Keratinocyte (primary cell): ENCODE measurements around the gene RNF149. TPM values are rescaled to one million over a fixed set of nuclear protein-coding genes. Genes with fewer than 3 reads are reported as not detected.
"Not testable (repeated sequence)": the region's sequence is repeated elsewhere in the genome, so short reads cannot be mapped to it uniquely, and the experiment has no call there.

ENCODE experiments used
- DNase-seq: peaks from one replicate; pipeline ENCODE4 v3.0.0-alpha.2; 2011; ENCODE audit warnings: low read depth, missing footprints, low spot score
- FAIRE-seq: peaks from 2 replicates; lab custom pipeline; 2011; peaks lifted over from hg19 to GRCh38; lab: Jason Lieb, UNC
- H2AFZ ChIP-seq: 2 replicates; pipeline ENCODE4 v1.6.0; 2012; ENCODE audit warnings: low read length, control low read depth, inconsistent platforms; ENCODE audit not compliant: control insufficient read depth
- H3K27ac ChIP-seq: 2 replicates; pipeline ENCODE4 v1.5.1; 2011; ENCODE audit warnings: low read length; ENCODE audit not compliant: control insufficient read depth, insufficient read depth
- H3K27me3 ChIP-seq: 3 replicates; pipeline ENCODE4 v1.6.0; 2011; ENCODE audit warnings: low read length; ENCODE audit not compliant: control insufficient read depth, insufficient read depth; ENCODE audit errors: extremely low read depth
- H3K36me3 ChIP-seq, 2 experiments: 2 replicates in 1 of 2; 3 replicates in 1 of 2; pipeline ENCODE4 v1.5.1; 2011; ENCODE audit warnings: low read length in 2 of 2, mild to moderate bottlenecking in 1 of 2; ENCODE audit not compliant: control insufficient read depth in 2 of 2, insufficient read depth in 2 of 2; ENCODE audit errors: extremely low read depth in 1 of 2
- H3K4me1 ChIP-seq: 3 replicates; pipeline ENCODE4 v1.5.1; 2011; ENCODE audit warnings: low read length; ENCODE audit not compliant: control insufficient read depth, insufficient read depth; ENCODE audit errors: extremely low read depth
- H3K4me2 ChIP-seq: 3 replicates; pipeline ENCODE4 v1.6.0; 2011; ENCODE audit warnings: low read depth, low read length; ENCODE audit not compliant: control insufficient read depth, insufficient read depth; ENCODE audit errors: extremely low read depth
- H3K4me3 ChIP-seq, 3 experiments: fragments of 200-600 bp in 1 of 3; sonication (generic) in 1 of 3; 2 replicates in 2 of 3; 3 replicates in 1 of 3; pipeline ENCODE4 v1.5.1; 2011 to 2016; ENCODE audit warnings: low read length in 3 of 3, mild to moderate bottlenecking in 3 of 3, control low read depth in 2 of 3, inconsistent platforms in 1 of 3, low read depth in 1 of 3, mixed read lengths in 1 of 3, mixed run types in 1 of 3, moderate library complexity in 1 of 3; ENCODE audit not compliant: control insufficient read depth in 2 of 3, insufficient read depth in 2 of 3; ENCODE audit errors: extremely low read depth in 1 of 3
- H3K79me2 ChIP-seq: 2 replicates; pipeline ENCODE4 v1.6.0; 2012; ENCODE audit warnings: low read length; ENCODE audit not compliant: control insufficient read depth, insufficient read depth
- H3K9ac ChIP-seq: 3 replicates; pipeline ENCODE4 v1.6.0; 2011; ENCODE audit warnings: low read length; ENCODE audit not compliant: control insufficient read depth, insufficient read depth; ENCODE audit errors: extremely low read depth
- H3K9me1 ChIP-seq: 3 replicates; pipeline ENCODE4 v1.6.0; 2011; ENCODE audit warnings: low read length; ENCODE audit not compliant: control insufficient read depth, insufficient read depth; ENCODE audit errors: extremely low read depth
- H3K9me3 ChIP-seq: 2 replicates; pipeline ENCODE4 v1.5.1; 2012; ENCODE audit warnings: low read depth, low read length; ENCODE audit not compliant: control insufficient read depth
- H4K20me1 ChIP-seq: 3 replicates; pipeline ENCODE4 v1.6.0; 2011; ENCODE audit warnings: low read length; ENCODE audit not compliant: control insufficient read depth, insufficient read depth; ENCODE audit errors: extremely low read depth
- EZH2 ChIP-seq: IDR thresholded peaks from one replicate; pipeline ENCODE4 v1.6.1; 2012; ENCODE audit warnings: inconsistent platforms, mild to moderate bottlenecking, low read length, moderate library complexity
- dilution Hi-C: fragments of 300-500 bp; cut with MboI; formaldehyde crosslinking; loops from one replicate; pipeline ENCODE4 v1.7.0; 2020; ENCODE audit warnings: low sequenced_read_pairs; ENCODE audit not compliant: extremely low pct_ligation_motif_present
- polyA plus RNA-seq, 5 experiments: library from polyadenylated mRNA; depleted of rRNA in 3 of 5; stranded (reverse) in 3 of 5; stranded (forward) in 1 of 5; unstranded in 1 of 5; fragments of >200 nt; gene quantifications; 1 replicate in 1 of 5; 2 replicates in 3 of 5; 3 replicates in 1 of 5; pipeline versions ENCODE4 v1.2.1 to v1.2.3, GENCODE V29; 2011 to 2012; ENCODE audit warnings: missing spikeins in 2 of 5, low read depth in 1 of 5, low replicate concordance in 1 of 5
- TF ChIP-seq, protein P1 (sequence below), 3 experiments: IDR thresholded peaks in 1 of 3; conservative IDR thresholded peaks in 1 of 3; optimal IDR thresholded peaks in 1 of 3; 2 replicates in 2 of 3; 3 replicates in 1 of 3; pipeline versions ENCODE3 to v1.5.1; 2011; ENCODE audit warnings: low read length in 3 of 3, mild to moderate bottlenecking in 3 of 3, moderate library complexity in 2 of 3, control low read depth in 1 of 3, inconsistent platforms in 1 of 3; ENCODE audit not compliant: insufficient read depth in 2 of 3; ENCODE audit errors: extremely low read depth in 1 of 3

The RNF149 gene
- polyA plus RNA-seq, 1 donor (not counting 4 experiments of a cell fraction or from before 2014, with no cell fraction given), result 68.0 TPM

DNA sequence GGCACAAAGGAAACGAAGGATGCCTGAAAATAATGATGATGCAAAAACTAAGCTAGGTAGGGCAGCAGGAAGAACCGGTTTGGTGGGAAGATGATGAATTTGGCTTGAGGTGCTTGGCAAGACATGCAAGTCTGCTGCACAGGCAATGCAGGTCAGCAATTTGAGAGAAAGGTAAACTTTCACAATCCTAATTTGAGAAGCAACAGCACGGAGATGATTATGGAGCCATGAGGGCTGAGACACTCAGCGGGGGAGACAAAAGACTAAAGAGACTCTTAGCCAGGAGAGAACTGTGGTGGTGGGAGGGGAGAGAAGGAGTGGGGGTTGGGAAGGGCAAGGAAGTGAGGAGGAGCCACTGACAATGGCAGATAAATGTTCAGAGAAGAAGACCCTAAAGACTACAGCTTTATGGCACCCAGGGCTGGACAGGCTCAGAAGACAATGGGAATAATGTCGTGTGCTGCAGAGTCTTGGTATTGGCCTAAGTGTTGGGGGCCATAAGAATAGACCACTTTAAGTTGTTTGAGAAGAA is 19.4 kb upstream of the RNF149 start:
- peak; percentile 81 for DNase-seq
- TF ChIP-seq EZH2, result no peak
- TF ChIP-seq, protein P1, sequence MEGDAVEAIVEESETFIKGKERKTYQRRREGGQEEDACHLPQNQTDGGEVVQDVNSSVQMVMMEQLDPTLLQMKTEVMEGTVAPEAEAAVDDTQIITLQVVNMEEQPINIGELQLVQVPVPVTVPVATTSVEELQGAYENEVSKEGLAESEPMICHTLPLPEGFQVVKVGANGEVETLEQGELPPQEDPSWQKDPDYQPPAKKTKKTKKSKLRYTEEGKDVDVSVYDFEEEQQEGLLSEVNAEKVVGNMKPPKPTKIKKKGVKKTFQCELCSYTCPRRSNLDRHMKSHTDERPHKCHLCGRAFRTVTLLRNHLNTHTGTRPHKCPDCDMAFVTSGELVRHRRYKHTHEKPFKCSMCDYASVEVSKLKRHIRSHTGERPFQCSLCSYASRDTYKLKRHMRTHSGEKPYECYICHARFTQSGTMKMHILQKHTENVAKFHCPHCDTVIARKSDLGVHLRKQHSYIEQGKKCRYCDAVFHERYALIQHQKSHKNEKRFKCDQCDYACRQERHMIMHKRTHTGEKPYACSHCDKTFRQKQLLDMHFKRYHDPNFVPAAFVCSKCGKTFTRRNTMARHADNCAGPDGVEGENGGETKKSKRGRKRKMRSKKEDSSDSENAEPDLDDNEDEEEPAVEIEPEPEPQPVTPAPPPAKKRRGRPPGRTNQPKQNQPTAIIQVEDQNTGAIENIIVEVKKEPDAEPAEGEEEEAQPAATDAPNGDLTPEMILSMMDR (optimal IDR thresholded peaks at IDR 0.05 in 1 of 3, IDR thresholded peaks at IDR 0.05 in 1 of 3, conservative IDR thresholded peaks at IDR 0.05 in 1 of 3; ENCODE audit: extremely low read depth in 1 of 3, insufficient read depth in 2 of 3, low read length in 3 of 3), result no peak
- Histone ChIP-seq H3K27ac (peak overlapping the region; percentile 82), H2AFZ (peak overlapping the region; percentile 32), H3K27me3 (no peaks in the 10 kb centered on the region), H3K4me2 (peak overlapping the region; percentile 75), H3K36me3 (no peaks in the 10 kb centered on the region), H3K4me3 (peak overlapping the region; percentile 27 to 54 (median 34)), H4K20me1 (no peaks in the 10 kb centered on the region), H3K9me1 (no peaks in the 10 kb centered on the region), H3K9ac (peak overlapping the region; percentile 60), H3K4me1 (peaks cover 35% of the 10 kb centered on the region), H3K79me2 (no peaks in the 10 kb centered on the region), H3K9me3 (no peaks in the 10 kb centered on the region)
- dilution Hi-C loops, result no loop called here
- FAIRE-seq, result peak; percentile 98

DNA sequence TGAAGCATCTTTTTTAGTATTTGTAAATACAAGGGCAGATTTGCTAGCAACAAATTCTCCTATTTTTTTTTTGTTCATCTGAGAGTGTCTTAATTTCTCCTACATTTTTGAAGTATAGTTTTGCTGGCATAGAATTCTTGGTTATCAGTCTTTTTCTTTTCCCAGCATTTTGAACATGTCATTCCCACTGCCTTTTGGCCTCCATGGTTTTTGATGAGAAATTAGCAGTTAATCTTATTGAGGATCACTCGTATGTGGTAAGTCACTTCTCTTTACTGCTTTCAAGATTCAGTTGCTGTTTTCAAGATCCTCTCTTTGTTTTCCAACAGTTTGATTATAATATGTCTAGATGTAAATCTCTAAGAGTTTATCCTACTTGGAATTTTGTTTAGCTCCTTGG is 16.9 kb upstream of the RNF149 start:
- H3K4me2 ChIP-seq, result no peak overlapping the region
- no peak for FAIRE-seq
- no peaks in the 10 kb centered on the region for H4K20me1 ChIP-seq
- TF ChIP-seq, protein P1 (optimal IDR thresholded peaks at IDR 0.05 in 1 of 3, IDR thresholded peaks at IDR 0.05 in 1 of 3, conservative IDR thresholded peaks at IDR 0.05 in 1 of 3; ENCODE audit: extremely low read depth in 1 of 3, insufficient read depth in 2 of 3, low read length in 3 of 3), result no peak
- no peak for TF ChIP-seq EZH2
- no peaks in the 10 kb centered on the region for H3K9me3 ChIP-seq
- H3K4me3 ChIP-seq, result no peak overlapping the region
- H3K27ac ChIP-seq, result no peak overlapping the region
- H3K79me2 ChIP-seq, result no peaks in the 10 kb centered on the region
- H3K9me1 ChIP-seq, result no peaks in the 10 kb centered on the region
- H3K4me1 ChIP-seq, result peaks cover 25% of the 10 kb centered on the region
- H3K9ac ChIP-seq, result no peak overlapping the region
- no peak overlapping the region for H2AFZ ChIP-seq
- no peak for DNase-seq
- dilution Hi-C loops, result no loop called here
- no peaks in the 10 kb centered on the region for H3K36me3 ChIP-seq
- no peaks in the 10 kb centered on the region for H3K27me3 ChIP-seq

DNA sequence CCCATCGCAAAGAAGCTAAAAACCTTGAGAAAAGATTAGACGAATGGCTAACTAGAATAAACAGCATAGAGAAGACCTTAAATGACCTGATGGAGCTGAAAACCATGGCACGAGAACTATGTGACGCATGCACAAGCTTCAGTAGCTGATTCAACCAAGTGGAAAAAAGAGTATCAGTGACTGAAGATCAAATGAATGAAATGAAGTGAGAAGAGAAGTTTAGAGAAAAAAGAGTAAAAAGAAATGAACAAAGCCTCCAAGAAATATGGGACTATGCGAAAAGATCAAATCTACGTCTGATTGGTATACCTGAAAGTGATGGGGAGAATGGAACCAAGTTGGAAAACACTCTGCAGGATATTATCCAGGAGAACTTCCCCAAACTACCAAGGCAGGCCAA is 8.1 kb upstream of the RNF149 start:
- H3K9me1 ChIP-seq, H2AFZ ChIP-seq, H3K9ac ChIP-seq, H3K79me2 ChIP-seq, H3K4me3 ChIP-seq, H3K4me1 ChIP-seq, DNase-seq, H3K27ac ChIP-seq, H4K20me1 ChIP-seq, dilution Hi-C loops, H3K9me3 ChIP-seq, H3K4me2 ChIP-seq, H3K36me3 ChIP-seq, FAIRE-seq, H3K27me3 ChIP-seq: not testable (repeated sequence)
